HEK293T (cell line): ENCODE results near the gene TMUB1.
A peak's percentile ranks its signal among the peaks of the same experiment; 100 is the strongest.

Source experiments
- BHLHE40 ChIP-seq: fragments of 450-650 bp; IDR thresholded peaks from 2 replicates; pipeline ENCODE4 v1.6.1; 2016; ENCODE audit warnings: mild to moderate bottlenecking, moderate library complexity, borderline replicate concordance
- ELF4 ChIP-seq: fragments of 450-650 bp; IDR thresholded peaks from 2 replicates; pipeline ENCODE4 v1.6.1; 2017; ENCODE audit warnings: antibody characterized with exemption
- FOXA1 ChIP-seq: fragments of 450-650 bp; IDR thresholded peaks from 2 replicates; pipeline ENCODE4 v1.6.1; 2016; ENCODE audit warnings: mild to moderate bottlenecking
- FOXK2 ChIP-seq: fragments of 450-650 bp; IDR thresholded peaks from 2 replicates; pipeline ENCODE4 v1.6.1; 2016; ENCODE audit warnings: mild to moderate bottlenecking
- FOXM1 ChIP-seq: fragments of 450-650 bp; IDR thresholded peaks from 2 replicates; pipeline ENCODE4 v1.6.1; 2017; ENCODE audit warnings: mild to moderate bottlenecking, borderline replicate concordance
- HDGF ChIP-seq: fragments of 450-650 bp; IDR thresholded peaks from 2 replicates; pipeline ENCODE4 v1.6.1; 2017; ENCODE audit warnings: antibody characterized with exemption, borderline replicate concordance
- L3MBTL2 ChIP-seq: fragments of 450-650 bp; conservative IDR thresholded peaks from 2 replicates; pipeline ENCODE4 v1.6.1; 2016; ENCODE audit warnings: mild to moderate bottlenecking
- LEF1 ChIP-seq: fragments of 450-650 bp; IDR thresholded peaks from 2 replicates; pipeline ENCODE4 v1.6.1; 2017; ENCODE audit warnings: mild to moderate bottlenecking, borderline replicate concordance
- NFRKB ChIP-seq: fragments of 450-650 bp; IDR thresholded peaks from 2 replicates; pipeline ENCODE4 v1.6.1; 2016; ENCODE audit warnings: mild to moderate bottlenecking, moderate library complexity
- SP1 ChIP-seq: fragments of 450-650 bp; IDR thresholded peaks from 2 replicates; pipeline ENCODE4 v1.6.1; 2017
- SUZ12 ChIP-seq: fragments of 450-650 bp; IDR thresholded peaks from 2 replicates; pipeline ENCODE4 v1.6.1; 2016; ENCODE audit warnings: mild to moderate bottlenecking
- ZNF384 ChIP-seq: fragments of 450-650 bp; IDR thresholded peaks from 2 replicates; pipeline ENCODE4 v1.6.1; 2016
- TF ChIP-seq, protein P1 (sequence below): fragments of 450-650 bp; IDR thresholded peaks from 2 replicates; pipeline ENCODE4 v1.6.1; 2016

DNA sequence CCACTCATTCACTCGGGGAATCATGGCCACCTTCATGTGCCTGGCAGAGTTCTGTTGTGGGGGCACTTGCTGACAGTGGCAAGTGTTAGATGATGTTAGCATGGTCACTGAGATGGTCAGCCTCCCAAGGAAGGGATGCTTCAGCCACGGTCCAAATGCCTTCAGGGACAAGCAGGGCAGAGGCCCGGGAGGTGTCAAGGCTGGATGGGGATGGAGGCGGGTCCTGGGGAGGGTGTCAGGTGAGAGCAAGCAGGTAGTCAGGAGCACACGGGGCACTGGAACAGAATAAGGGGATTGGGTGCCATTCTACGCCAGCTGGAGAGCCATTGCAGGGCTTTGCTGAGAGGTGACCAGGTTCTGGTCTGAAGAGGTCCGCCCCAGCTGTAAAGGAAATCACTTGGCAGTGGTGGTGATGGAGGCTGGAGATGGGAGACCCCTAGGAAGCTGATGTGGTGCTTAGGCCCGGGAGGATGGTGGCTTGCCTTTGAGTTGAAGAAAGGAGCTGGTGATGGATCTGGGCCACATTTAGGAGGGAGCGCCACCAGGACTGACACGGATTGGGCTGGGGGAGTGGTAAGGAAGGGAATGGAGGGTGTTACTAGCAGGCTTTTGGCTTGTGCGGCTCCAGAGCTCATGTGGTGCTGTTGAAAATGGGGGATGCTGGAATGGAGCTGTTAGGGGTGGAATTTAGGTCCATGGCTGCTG is 27.1 kb upstream of the TMUB1 start:
- TF ChIP-seq SUZ12 (no peak), BHLHE40 (no peak), ELF4 (no peak), SP1 (no peak), LEF1 (no peak), NFRKB (no peak), FOXM1 (no peak), ZNF384 (no peak), FOXA1 (no peak), FOXK2 (no peak), L3MBTL2 (no peak), HDGF (0 out of 2 replicates have a peak, but pooled peaks have one; percentile 5)
- TF ChIP-seq, protein P1, sequence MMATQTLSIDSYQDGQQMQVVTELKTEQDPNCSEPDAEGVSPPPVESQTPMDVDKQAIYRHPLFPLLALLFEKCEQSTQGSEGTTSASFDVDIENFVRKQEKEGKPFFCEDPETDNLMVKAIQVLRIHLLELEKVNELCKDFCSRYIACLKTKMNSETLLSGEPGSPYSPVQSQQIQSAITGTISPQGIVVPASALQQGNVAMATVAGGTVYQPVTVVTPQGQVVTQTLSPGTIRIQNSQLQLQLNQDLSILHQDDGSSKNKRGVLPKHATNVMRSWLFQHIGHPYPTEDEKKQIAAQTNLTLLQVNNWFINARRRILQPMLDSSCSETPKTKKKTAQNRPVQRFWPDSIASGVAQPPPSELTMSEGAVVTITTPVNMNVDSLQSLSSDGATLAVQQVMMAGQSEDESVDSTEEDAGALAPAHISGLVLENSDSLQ: no peak
